HepG2 (cell line): ENCODE measurements around the gene PBX1. TPM values are rescaled to one million over a fixed set of nuclear protein-coding genes. Genes with fewer than 3 reads are reported as not detected.

ENCODE experiments used
- ATAC-seq: fragments of 200-7000 bp; cut with Tn5 transposase; 3 replicates; pipeline ENCODE4 v1.9.1; 2020; ENCODE audit warnings: mild to moderate bottlenecking, moderate library complexity
- BruUV-seq: library from RNA; stranded (reverse); fragments of 400-500 nt; replicated peaks from 2 replicates; lab custom pipeline; 2021; lab: Mats Ljungman, UMichigan
- CTCF ChIA-PET: fragments of 300-600 bp; formaldehyde crosslinking; extraction: SDS; loops from one replicate; lab custom pipeline; 2021; ENCODE audit warnings: low total read pairs, inconsistent platforms, low intra/inter-chr PET ratio; lab: Yijun Ruan, JAX
- POLR2A ChIA-PET: fragments of 350-600 bp; sonication (Branson Sonifier 250); formaldehyde crosslinking; loops from one replicate; lab custom pipeline; 2020; ENCODE audit warnings: antibody characterized with exemption, inconsistent platforms; lab: Yijun Ruan, JAX
- DNase-seq: peaks from one replicate; pipeline ENCODE4 v3.0.0-alpha.2; 2015; ENCODE audit warnings: low spot score
- FAIRE-seq: peaks from 3 replicates; lab custom pipeline; 2011; peaks lifted over from hg19 to GRCh38; lab: Jason Lieb, UNC
- H2AFZ ChIP-seq: one replicate; pipeline ENCODE4 v1.6.1; 2011; ENCODE audit warnings: low read length, inconsistent platforms
- H3K27ac ChIP-seq: fragments of 300-600 bp; 3 replicates; pipeline ENCODE4 v1.8.0; 2011; ENCODE audit warnings: mixed run types, mild to moderate bottlenecking, mixed read lengths, low read length, inconsistent platforms; ENCODE audit not compliant: insufficient read depth; ENCODE audit errors: extremely low read length
- H3K27me3 ChIP-seq, 2 experiments: fragments of 200-600 bp in 1 of 2; 2 replicates in 1 of 2; 3 replicates in 1 of 2; pipeline versions ENCODE4 v1.6.0 to v1.8.0; 2011; ENCODE audit warnings: low read length in 2 of 2, mild to moderate bottlenecking in 2 of 2, moderate library complexity in 2 of 2, inconsistent platforms in 1 of 2; ENCODE audit not compliant: insufficient read depth in 2 of 2, control insufficient read depth in 1 of 2
- H3K36me3 ChIP-seq, 2 experiments: fragments of 200-600 bp in 1 of 2; replicated peaks in 1 of 2; 2 replicates in 1 of 2; 3 replicates in 1 of 2; pipeline versions ENCODE4 v1.5.1 to v1.8.0; 2011; ENCODE audit warnings: low read length in 2 of 2, inconsistent platforms in 1 of 2; ENCODE audit not compliant: insufficient read depth in 2 of 2, control insufficient read depth in 1 of 2
- H3K4me1 ChIP-seq: 2 replicates; pipeline ENCODE4 v1.5.1; 2012; ENCODE audit warnings: low read length, inconsistent platforms; ENCODE audit not compliant: insufficient read depth
- H3K4me2 ChIP-seq: 2 replicates; pipeline ENCODE4 v1.6.0; 2011; ENCODE audit warnings: low read depth, low read length, inconsistent platforms
- H3K4me3 ChIP-seq, 3 experiments: fragments of 200-600 bp in 1 of 3; sonication (generic), shearing (Covaris generic) in 1 of 3; replicated peaks in 1 of 3; 2 replicates each; pipeline ENCODE4 v1.5.1; 2011 to 2016; ENCODE audit warnings: low read length in 3 of 3, inconsistent platforms in 2 of 3, low read depth in 2 of 3, mild to moderate bottlenecking in 2 of 3, control low read depth in 1 of 3, mixed read lengths in 1 of 3; ENCODE audit not compliant: insufficient read depth in 1 of 3
- H3K79me2 ChIP-seq: one replicate; pipeline ENCODE4 v1.6.1; 2011; ENCODE audit warnings: low read length, inconsistent platforms; ENCODE audit not compliant: insufficient read depth
- H3K9ac ChIP-seq: 2 replicates; pipeline ENCODE4 v1.6.0; 2011; ENCODE audit warnings: mild to moderate bottlenecking, low read depth, low read length, inconsistent platforms; ENCODE audit not compliant: insufficient read depth
- H3K9me3 ChIP-seq: 2 replicates; pipeline ENCODE4 v1.5.1; 2012; ENCODE audit warnings: mild to moderate bottlenecking, low read length
- H4K20me1 ChIP-seq: 2 replicates; pipeline ENCODE4 v1.6.0; 2011; ENCODE audit warnings: inconsistent platforms, mild to moderate bottlenecking, low read length, moderate library complexity; ENCODE audit not compliant: insufficient read depth
- ADNP ChIP-seq: sonication (generic); formaldehyde crosslinking; IDR thresholded peaks from 2 replicates; pipeline ENCODE4 v1.4.0; 2020; ENCODE audit warnings: missing genetic modification reagents
- ASH2L ChIP-seq: fragments of 300-600, 200-600 bp; sonication (generic); IDR thresholded peaks from 2 replicates; pipeline ENCODE4 v1.7.0; 2017; ENCODE audit warnings: low read depth, mild to moderate bottlenecking, moderate library complexity, mixed read lengths, low read length; ENCODE audit not compliant: insufficient read length
- ATF5 ChIP-seq: sonication (generic); formaldehyde crosslinking; IDR thresholded peaks from 2 replicates; pipeline ENCODE4 v1.4.0; 2020; ENCODE audit warnings: mild to moderate bottlenecking, low read depth, missing genetic modification reagents
- GABPB1 ChIP-seq: IDR thresholded peaks from 2 replicates; pipeline ENCODE4 v1.6.1; 2016; ENCODE audit warnings: mild to moderate bottlenecking, missing genetic modification reagents, moderate library complexity, missing compliant biosample characterization
- HOXA5 ChIP-seq: sonication (generic); formaldehyde crosslinking; IDR thresholded peaks from 2 replicates; pipeline ENCODE4 v1.4.0; 2020; ENCODE audit warnings: missing genetic modification reagents
- IRF1 ChIP-seq: sonication (generic); formaldehyde crosslinking; IDR thresholded peaks from 2 replicates; pipeline ENCODE4 v1.4.0; 2020; ENCODE audit warnings: low read depth, mild to moderate bottlenecking, missing genetic modification reagents
- ISL2 ChIP-seq: sonication (generic); formaldehyde crosslinking; IDR thresholded peaks from 2 replicates; pipeline ENCODE4 v1.5.0; 2020; ENCODE audit warnings: missing genetic modification reagents
- NFYB ChIP-seq: sonication (generic); formaldehyde crosslinking; IDR thresholded peaks from 2 replicates; pipeline ENCODE4 v1.4.0; 2020; ENCODE audit warnings: missing genetic modification reagents
- SMC3 ChIP-seq: IDR thresholded peaks from 2 replicates; pipeline ENCODE4 v1.6.1; 2011; ENCODE audit warnings: low read length, improper control_type of control experiment
- SOX5 ChIP-seq: IDR thresholded peaks from 2 replicates; pipeline ENCODE4 v1.6.1; 2016; ENCODE audit warnings: borderline replicate concordance
- ZBTB43 ChIP-seq: sonication (generic); formaldehyde crosslinking; conservative IDR thresholded peaks from 2 replicates; pipeline ENCODE4 v1.4.0; 2020; ENCODE audit warnings: missing genetic modification reagents
- ZNF441 ChIP-seq: sonication (generic); formaldehyde crosslinking; IDR thresholded peaks from 2 replicates; pipeline ENCODE4 v1.7.0; 2021; ENCODE audit warnings: missing genetic modification reagents, borderline replicate concordance
- ZNF513 ChIP-seq: sonication (generic); formaldehyde crosslinking; conservative IDR thresholded peaks from 2 replicates; pipeline ENCODE4 v1.5.0; 2020; ENCODE audit warnings: missing genetic modification reagents
- ZNF672 ChIP-seq: sonication (generic); formaldehyde crosslinking; IDR thresholded peaks from 2 replicates; pipeline ENCODE4 v1.8.1; 2022; ENCODE audit warnings: missing genetic modification reagents
- ZNF800 ChIP-seq: sonication (generic); formaldehyde crosslinking; IDR thresholded peaks from 2 replicates; pipeline ENCODE4 v1.4.0; 2020; ENCODE audit warnings: missing genetic modification reagents
- ZNF883 ChIP-seq: sonication (generic); formaldehyde crosslinking; IDR thresholded peaks from 2 replicates; pipeline ENCODE4 v1.5.1; 2020; ENCODE audit warnings: mild to moderate bottlenecking, missing genetic modification reagents; ENCODE audit errors: not compliant biosample characterization
- ZSCAN20 ChIP-seq: sonication (generic); formaldehyde crosslinking; IDR thresholded peaks from 2 replicates; pipeline ENCODE4 v1.4.0; 2020; ENCODE audit warnings: missing genetic modification reagents, mild to moderate bottlenecking, borderline replicate concordance
- WGBS: methylation state at CpG from one replicate; pipeline ENCODE4 v1.1.6; 2017; ENCODE audit warnings: low lambda C conversion rate; 5-methylcytosine and 5-hydroxymethylcytosine counted together
- in situ Hi-C: cut with HindIII; loops from 2 replicates; pipeline ENCODE4 v1.10.0; 2017; ENCODE audit warnings: low pct_unique_long_range_greater_than_20kb; ENCODE audit not compliant: extremely low pct_ligation_motif_present
- intact Hi-C: fragments of 100-400 bp; cut with micrococcal nuclease; formaldehyde crosslinking; loops from one replicate; pipeline ENCODE4 v1.10.0; 2022; ENCODE audit not compliant: unreplicated experiment
- polyA plus RNA-seq, 8 experiments: library from polyadenylated mRNA; depleted of rRNA in 3 of 8; stranded (reverse) in 7 of 8; unstranded in 1 of 8; fragments of >200 nt; fragmentation: Illumina TruSeq in 4 of 8; extraction: Trizol in 4 of 8; gene quantifications; 2 replicates each; pipeline versions ENCODE4 v1.2.1 to v1.2.3, GENCODE V29; 2011 to 2016; ENCODE audit warnings: low read depth in 4 of 8, missing spikeins in 1 of 8, mixed read lengths in 1 of 8; ENCODE audit not compliant: insufficient read depth in 1 of 8
- total RNA-seq, 5 experiments: library from RNA; depleted of rRNA; stranded (reverse); fragments of >200 nt; fragmentation: Illumina TruSeq; extraction: Trizol; gene quantifications; 2 replicates each; pipeline ENCODE4 v1.2.3, GENCODE V29; 2016; ENCODE audit warnings: low read depth in 1 of 5

The PBX1 gene
- total and polyA plus RNA-seq, 2 of the 13 experiments (the other 11 are each of a cell fraction or from before 2014, with no cell fraction given), result 0.24 TPM; not detected in 1

- TF ChIP-seq ZNF800 (no peak), HOXA5 (CRISPR knock-in tag) (no peak), ZNF441 (CRISPR knock-in tag) (no peak), GABPB1 (no peak), ASH2L (no peak), ZNF672 (CRISPR knock-in tag) (no peak)
- TF ChIP-seq, all 625 proteins: peak for 0
Observed at GRCh38 chr1:164779376-164779775, 220.4 kb downstream of the PBX1 start (continued).

- Histone ChIP-seq H3K27me3 (peaks cover 0 to 2% of the 10 kb centered on the region in 2 experiments; a peak in 2 of 5 replicates), H3K9me3 (no peaks in the 10 kb centered on the region), H3K9ac (no peak overlapping the region), H3K27ac (no peak overlapping the region), H3K79me2 (no peaks in the 10 kb centered on the region), H2AFZ (no peak overlapping the region), H3K36me3 (no peaks in the 10 kb centered on the region), H3K4me1 (peaks cover 2% of the 10 kb centered on the region), H3K4me2 (no peak overlapping the region), H3K4me3 (no peak overlapping the region), H4K20me1 (no peaks in the 10 kb centered on the region)
- ChIA-PET CTCF (no interaction called here), POLR2A (no interaction called here)
- DNase-seq, result no peak
- no peak for ATAC-seq
- in situ Hi-C loops (loop anchor here (5.0 to 10.0 kb wide), 2 partner anchors 105 to 1368 kb away; no protein-coding TSS in a partner anchor), intact Hi-C loops (no loop called here)
- FAIRE-seq, result no peak
- no TSS peak for BruUV-seq
- WGBS, result 28% methylated on average over 11 of the region's 12 CpGs
- TF ChIP-seq IRF1, result no peak
- no peak for TF ChIP-seq ADNP (CRISPR knock-in tag)
- no peak for TF ChIP-seq ZNF883 (CRISPR knock-in tag)
- TF ChIP-seq SMC3, result no peak
- no peak for TF ChIP-seq SOX5
- no peak for TF ChIP-seq ZBTB43 (CRISPR knock-in tag)
- no peak for TF ChIP-seq ISL2
- TF ChIP-seq ZSCAN20, result no peak
- TF ChIP-seq ATF5 (CRISPR knock-in tag), result no peak
- no peak for TF ChIP-seq ZNF513 (CRISPR knock-in tag)
- no peak for TF ChIP-seq NFYB (CRISPR knock-in tag)
Observed at GRCh38 chr1:164780111-164780812, 221.3 kb downstream of the PBX1 start.
